Measurements from ENCODE around the gene ZNF32.

The ZNF32 gene

GRCh38 chr10:43599333-43599732 is 49.3 kb downstream of the ZNF32 start:
- in situ Hi-C loops (cut with MboI; ENCODE audit: low pct_unique_long_range_greater_than_20kb, low sequenced_read_pairs): no loop called here
- peak; percentile 69 for DNase-seq

GRCh38 chr10:43598446-43598845 is 50.2 kb downstream of the ZNF32 start:
- no peak for DNase-seq
- in situ Hi-C loops (cut with MboI; ENCODE audit: low pct_unique_long_range_greater_than_20kb, low sequenced_read_pairs): no loop called here

- in situ Hi-C loops (cut with MboI; ENCODE audit: low pct_unique_long_range_greater_than_20kb, low sequenced_read_pairs): no loop called here
- peak; percentile 18 for DNase-seq
These were observed 52.1 kb downstream of the ZNF32 start for GRCh38 chr10:43596546-43596945.

GRCh38 chr10:43595739-43596298 is 52.9 kb downstream of the ZNF32 start:
- in situ Hi-C loops (cut with MboI; ENCODE audit: low pct_unique_long_range_greater_than_20kb, low sequenced_read_pairs): no loop called here
- peak; percentile 63 for DNase-seq

GRCh38 chr10:43594944-43595589 is 53.6 kb downstream of the ZNF32 start:
- peak; percentile 33 for DNase-seq
- in situ Hi-C loops (cut with MboI; ENCODE audit: low pct_unique_long_range_greater_than_20kb, low sequenced_read_pairs): no loop called here

Data from KBM-7 (cell line).